22Rv1 (cell line): ENCODE results near the gene RRAD.
A peak's percentile ranks its signal among the peaks of the same experiment; 100 is the strongest.

ENCODE experiments used
- ZFX ChIP-seq: fragments of 450-650 bp; IDR thresholded peaks from 2 replicates; pipeline ENCODE4 v1.6.1; 2017; ENCODE audit warnings: antibody characterized with exemption, borderline replicate concordance
- TF ChIP-seq, protein P1 (sequence below): fragments of 450-650 bp; IDR thresholded peaks from 2 replicates; pipeline ENCODE4 v1.5.1; 2017; ENCODE audit warnings: mild to moderate bottlenecking

DNA sequence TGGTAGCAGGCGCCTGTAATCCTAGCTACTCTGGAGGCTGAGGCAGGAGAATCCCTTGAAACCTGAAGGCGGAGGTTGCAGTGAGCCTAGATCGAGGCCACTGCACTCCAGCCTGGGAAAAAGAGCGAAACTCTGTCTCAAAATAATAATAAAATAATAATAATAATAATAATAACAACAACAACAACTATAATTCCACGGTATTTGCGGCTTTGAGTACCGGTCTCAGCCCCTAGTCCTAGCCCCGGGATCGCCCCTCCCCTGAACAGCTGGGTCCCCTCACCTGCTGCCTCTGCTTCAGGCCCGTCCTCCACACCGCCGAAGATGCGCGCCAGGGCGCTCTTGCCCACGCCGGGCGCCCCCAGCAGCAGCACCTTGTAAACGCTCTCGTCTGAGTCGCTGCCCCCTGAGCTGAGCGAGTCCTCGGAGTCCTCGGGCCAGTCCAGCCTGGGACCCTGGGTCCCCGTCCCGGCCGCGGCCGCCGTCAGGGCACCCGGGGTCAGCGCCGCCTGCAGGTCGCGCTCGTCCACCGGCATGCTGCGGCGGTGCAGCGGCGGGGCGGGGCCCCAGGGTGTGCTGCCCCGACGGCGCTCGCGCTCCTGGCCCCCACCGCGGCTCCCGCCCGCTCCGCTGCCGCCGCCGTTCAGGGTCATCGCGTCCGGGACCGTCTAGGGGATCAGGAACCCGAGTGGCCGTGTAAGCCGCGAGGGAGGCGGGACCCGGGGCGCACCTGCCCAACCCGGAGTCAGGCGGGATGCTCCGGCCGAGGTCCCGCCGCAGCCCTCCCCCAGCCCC is 611 bp downstream of the RRAD start:
- TF ChIP-seq, protein P1, sequence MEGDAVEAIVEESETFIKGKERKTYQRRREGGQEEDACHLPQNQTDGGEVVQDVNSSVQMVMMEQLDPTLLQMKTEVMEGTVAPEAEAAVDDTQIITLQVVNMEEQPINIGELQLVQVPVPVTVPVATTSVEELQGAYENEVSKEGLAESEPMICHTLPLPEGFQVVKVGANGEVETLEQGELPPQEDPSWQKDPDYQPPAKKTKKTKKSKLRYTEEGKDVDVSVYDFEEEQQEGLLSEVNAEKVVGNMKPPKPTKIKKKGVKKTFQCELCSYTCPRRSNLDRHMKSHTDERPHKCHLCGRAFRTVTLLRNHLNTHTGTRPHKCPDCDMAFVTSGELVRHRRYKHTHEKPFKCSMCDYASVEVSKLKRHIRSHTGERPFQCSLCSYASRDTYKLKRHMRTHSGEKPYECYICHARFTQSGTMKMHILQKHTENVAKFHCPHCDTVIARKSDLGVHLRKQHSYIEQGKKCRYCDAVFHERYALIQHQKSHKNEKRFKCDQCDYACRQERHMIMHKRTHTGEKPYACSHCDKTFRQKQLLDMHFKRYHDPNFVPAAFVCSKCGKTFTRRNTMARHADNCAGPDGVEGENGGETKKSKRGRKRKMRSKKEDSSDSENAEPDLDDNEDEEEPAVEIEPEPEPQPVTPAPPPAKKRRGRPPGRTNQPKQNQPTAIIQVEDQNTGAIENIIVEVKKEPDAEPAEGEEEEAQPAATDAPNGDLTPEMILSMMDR = peak; percentile 88
- TF ChIP-seq ZFX = no peak
